ENCODE results near the gene VWA3A. TPM values are rescaled to one million over a fixed set of nuclear protein-coding genes. Genes with fewer than 3 reads are reported as not detected.

VWA3A gene
- total and polyA plus RNA-seq, 2 of the 8 experiments (the other 6 are each of a cell fraction or from before 2014, with no cell fraction given): 0.05 TPM; not detected in 1

- peak; percentile 95 for FAIRE-seq
- POLR2A ChIA-PET (ENCODE audit: partially characterized antibody): interaction anchor here (1.4 to 1.8 kb wide), 2 partner anchors 20 to 66 kb away, joined by 3 to 5 read pairs; partner anchors contain the start of gene SDR42E2
Observed at GRCh38 chr16:22141767-22142166, 49.4 kb downstream of the VWA3A start.

More at GRCh38 chr16:22141767-22142166, 49.4 kb downstream of the VWA3A start:
- no peak overlapping the region for H2BK20ac ChIP-seq (ENCODE audit: low read length)
- no peak overlapping the region for H3K4me2 ChIP-seq (ENCODE audit: insufficient read depth in 1 of 2, low read depth in 2 of 2, low read length in 2 of 2)
- H3K18ac ChIP-seq (ENCODE audit: extremely low read depth, low read length): no peak overlapping the region
- H4K8ac ChIP-seq (ENCODE audit: extremely low read depth, insufficient read depth, low read length): no peak overlapping the region
- H3K36me3 ChIP-seq (ENCODE audit: control insufficient read depth in 2 of 4, insufficient read depth in 4 of 4, low read length in 3 of 4): no peaks in the 10 kb centered on the region
- H3K56ac ChIP-seq (replicated peaks; ENCODE audit: insufficient read length, low read depth, low read length): no peak overlapping the region
- H4K91ac ChIP-seq (replicated peaks; ENCODE audit: insufficient read length, low read length): no peak overlapping the region
- no peak overlapping the region for H2AK5ac ChIP-seq (ENCODE audit: low read depth, low read length)
- H4K5ac ChIP-seq (ENCODE audit: insufficient read length, low read depth, low read length): no peak overlapping the region
- H3K23ac ChIP-seq (ENCODE audit: insufficient read length): no peak overlapping the region
- no peak overlapping the region for H2BK12ac ChIP-seq (ENCODE audit: low read depth, low read length)
- H3K27me3 ChIP-seq (replicated peaks in 1 of 4; ENCODE audit: control insufficient read depth in 3 of 4, extremely low read depth in 1 of 4, insufficient read depth in 3 of 4, low read length in 3 of 4): no peaks in the 10 kb centered on the region; a peak in 1 of 7 replicates
- no peak overlapping the region for H2BK120ac ChIP-seq (replicated peaks; ENCODE audit: low read depth, low read length)
- no peaks in the 10 kb centered on the region for H4K20me1 ChIP-seq (replicated peaks in 1 of 2; ENCODE audit: control insufficient read depth in 1 of 2, insufficient read depth in 2 of 2, low read length in 2 of 2)
- no peaks in the 10 kb centered on the region for H3K4me1 ChIP-seq (replicated peaks in 1 of 4; ENCODE audit: control insufficient read depth in 3 of 4, insufficient read depth in 4 of 4, low read length in 3 of 4)
- CTCF ChIA-PET (ENCODE audit: partially characterized antibody): interaction anchor here (0.6 to 7.5 kb wide), 41 partner anchors 10 to 177 kb away, joined by 3 to 60 read pairs (median 4); partner anchors contain the start of genes POLR3E and VWA3A
- H3K9ac ChIP-seq (replicated peaks in 1 of 4; ENCODE audit: extremely low read depth in 1 of 4, low read depth in 3 of 4, low read length in 3 of 4): no peak overlapping the region
- 79% methylated on average over 1 of the region's 1 CpG; no CpG with 5 or more reads in 1 of the 2 experiments for WGBS, 2 experiments (ENCODE audit: extremely low coverage in 1 of 2, insufficient coverage in 1 of 2, insufficient read length in 1 of 2, insufficient replicate concordance in 2 of 2, low coverage in 1 of 2, low lambda C conversion rate in 2 of 2, missing lambda C conversion rate in 1 of 2)
- no peak overlapping the region for H2AFZ ChIP-seq (ENCODE audit: low read length)
- TF ChIP-seq RAD21 (IDR thresholded peaks at IDR 0.05 in 1 of 2, conservative IDR thresholded peaks at IDR 0.05 in 1 of 2; ENCODE audit: low read depth in 2 of 2, low read length in 2 of 2): peak; percentile 11 to 39; a peak in 3 of 4 replicates
- TF ChIP-seq CTCF (IDR thresholded peaks at IDR 0.05; ENCODE audit: control extremely low read depth in 1 of 3, insufficient read depth in 1 of 3, low read depth in 1 of 3, low read length in 3 of 3): peak; percentile 44 to 88 (median 65)
- TF ChIP-seq MAX (IDR thresholded peaks at IDR 0.05): no peak
- no peaks in the 10 kb centered on the region for H3K9me3 ChIP-seq (ENCODE audit: insufficient read depth in 2 of 2, low read depth in 1 of 2, low read length in 1 of 2)
- no peaks in the 10 kb centered on the region for H3K79me1 ChIP-seq (ENCODE audit: low read depth, low read length)
- no peak overlapping the region for H3K14ac ChIP-seq (ENCODE audit: insufficient read length)
- no peak overlapping the region for H2BK15ac ChIP-seq (ENCODE audit: low read length)
- no peak overlapping the region for H3K27ac ChIP-seq (ENCODE audit: low read depth, low read length)
- H3K4ac ChIP-seq (replicated peaks; ENCODE audit: insufficient read length, low read depth, low read length): no peak overlapping the region
- no peak overlapping the region for H2BK5ac ChIP-seq (ENCODE audit: low read depth, low read length)
- no peaks in the 10 kb centered on the region for H3K79me2 ChIP-seq (ENCODE audit: control insufficient read depth in 1 of 2, insufficient read depth in 2 of 2, low read length in 2 of 2)
- peak in 1 of 2 experiments; percentile 59 for DNase-seq (ENCODE audit: low read depth in 1 of 2, low spot score in 2 of 2)
- H3K23me2 ChIP-seq (ENCODE audit: low read depth, low read length): no peaks in the 10 kb centered on the region
- H3K4me3 ChIP-seq (ENCODE audit: extremely low read depth in 1 of 4, insufficient read depth in 2 of 4, low read depth in 3 of 4, low read length in 4 of 4): no peak overlapping the region

Data from H1 (cell line).